ENCODE measurements around the gene PRRC2B.

DNA sequence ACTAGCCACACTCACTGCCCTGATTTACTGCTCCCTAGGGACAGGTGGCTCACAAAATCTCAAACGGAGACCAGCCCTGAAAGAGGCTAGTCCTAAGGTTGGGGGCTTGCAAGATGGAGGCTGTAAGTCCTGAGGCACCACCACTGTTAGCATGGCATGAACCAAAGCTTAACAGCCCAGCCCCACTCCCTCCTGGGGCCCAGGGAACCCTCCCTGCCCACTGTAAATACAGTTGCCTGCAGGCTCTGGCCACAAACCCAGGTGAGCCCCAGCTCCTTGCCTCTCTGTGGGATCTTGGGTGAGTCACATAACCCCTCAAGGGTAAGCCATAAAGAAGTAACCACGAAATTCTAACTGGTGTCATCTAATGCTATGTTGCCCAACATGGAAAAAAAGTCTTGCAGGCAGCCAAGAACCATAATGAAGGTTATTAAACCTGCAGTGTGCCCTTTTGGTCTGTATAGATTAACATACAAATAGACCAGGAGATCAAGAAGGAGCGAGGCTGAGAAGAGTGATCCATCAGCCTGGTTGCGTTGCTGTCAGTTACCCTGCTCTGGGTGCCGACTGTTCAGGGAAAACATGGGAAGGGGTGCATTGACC lies 107.2 kb downstream of the PRRC2B start:
- TF ChIP-seq, protein P1, sequence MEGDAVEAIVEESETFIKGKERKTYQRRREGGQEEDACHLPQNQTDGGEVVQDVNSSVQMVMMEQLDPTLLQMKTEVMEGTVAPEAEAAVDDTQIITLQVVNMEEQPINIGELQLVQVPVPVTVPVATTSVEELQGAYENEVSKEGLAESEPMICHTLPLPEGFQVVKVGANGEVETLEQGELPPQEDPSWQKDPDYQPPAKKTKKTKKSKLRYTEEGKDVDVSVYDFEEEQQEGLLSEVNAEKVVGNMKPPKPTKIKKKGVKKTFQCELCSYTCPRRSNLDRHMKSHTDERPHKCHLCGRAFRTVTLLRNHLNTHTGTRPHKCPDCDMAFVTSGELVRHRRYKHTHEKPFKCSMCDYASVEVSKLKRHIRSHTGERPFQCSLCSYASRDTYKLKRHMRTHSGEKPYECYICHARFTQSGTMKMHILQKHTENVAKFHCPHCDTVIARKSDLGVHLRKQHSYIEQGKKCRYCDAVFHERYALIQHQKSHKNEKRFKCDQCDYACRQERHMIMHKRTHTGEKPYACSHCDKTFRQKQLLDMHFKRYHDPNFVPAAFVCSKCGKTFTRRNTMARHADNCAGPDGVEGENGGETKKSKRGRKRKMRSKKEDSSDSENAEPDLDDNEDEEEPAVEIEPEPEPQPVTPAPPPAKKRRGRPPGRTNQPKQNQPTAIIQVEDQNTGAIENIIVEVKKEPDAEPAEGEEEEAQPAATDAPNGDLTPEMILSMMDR (IDR thresholded peaks at IDR 0.05): no peak
- no peak for TF ChIP-seq POLR2A (IDR thresholded peaks at IDR 0.05)
